SIG-M5 treated with dmso at 0.1 percent for 504 hours (cell line): ENCODE results near the gene TH.
"Not testable (repeated sequence)": the region's sequence is repeated elsewhere in the genome, so short reads cannot be mapped to it uniquely, and the experiment has no call there.

ENCODE experiments used
- DNase-seq: peaks from one replicate; lab custom pipeline; 2025; ENCODE audit not compliant: unreplicated experiment; lab: John Stamatoyannopoulos, UW

Gene TH

DNA sequence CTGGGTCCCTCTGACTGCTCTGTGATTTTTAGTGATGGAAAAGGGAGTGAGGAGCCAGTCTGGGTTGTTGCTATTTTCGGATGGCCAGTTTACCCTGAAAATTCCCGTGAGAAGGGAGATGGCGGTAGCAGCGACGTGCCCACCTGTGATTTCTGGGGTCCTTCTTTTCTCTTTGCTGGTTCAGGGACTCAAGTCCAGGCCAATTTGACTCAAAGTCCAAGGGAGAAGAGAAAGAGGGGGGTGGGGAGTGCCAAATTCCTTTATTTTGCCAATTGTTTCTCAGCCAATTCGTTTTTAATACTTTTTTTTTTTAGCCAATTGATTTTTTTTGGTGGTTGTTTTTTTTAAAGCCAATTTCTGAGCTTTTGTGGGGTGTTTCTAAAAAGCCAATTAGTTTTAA is 39.4 kb downstream of the TH start:
- no peak for DNase-seq

DNA sequence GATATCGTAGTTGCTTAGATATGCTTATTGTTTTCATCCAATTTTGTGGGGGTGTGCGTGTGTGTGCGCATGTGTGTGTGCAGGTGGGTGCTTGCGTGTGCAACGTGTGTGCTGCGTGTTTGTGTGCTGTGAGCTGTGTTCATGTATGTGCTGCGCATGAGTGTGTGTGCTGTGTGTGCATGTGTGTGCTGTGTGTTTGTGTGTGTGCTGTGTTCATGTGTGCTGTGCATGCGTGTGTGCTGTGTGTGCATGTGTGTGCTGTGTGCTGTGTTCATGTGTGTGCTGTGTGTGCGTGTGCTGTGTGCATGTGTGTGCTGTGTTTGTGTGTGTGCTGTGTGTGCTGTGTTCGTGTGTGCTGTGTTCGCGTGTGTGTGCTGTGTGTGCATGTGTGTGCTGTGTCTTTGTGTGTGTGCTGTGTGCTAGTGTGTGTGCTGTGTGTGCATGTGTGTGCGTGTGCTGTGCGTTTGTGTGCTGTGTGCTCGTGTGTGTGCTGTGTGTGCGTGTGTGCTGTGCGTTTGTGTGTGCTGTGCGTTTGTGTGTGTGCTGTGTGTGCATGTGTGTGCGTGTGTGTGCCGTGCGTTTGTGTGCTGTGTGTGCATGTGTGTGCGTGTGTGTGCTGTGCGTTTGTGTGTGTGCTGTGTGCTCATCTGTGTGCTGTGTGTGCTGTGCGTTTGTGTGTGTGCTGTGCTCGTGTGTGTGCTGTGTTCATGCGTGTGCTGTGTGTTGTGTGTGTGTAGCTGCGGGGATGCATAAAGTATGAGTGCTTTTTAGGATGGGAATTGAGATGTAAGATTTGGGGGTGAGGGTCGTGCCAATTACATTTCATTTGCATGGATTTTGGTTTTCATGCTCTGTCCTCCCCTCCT is 40.0 kb downstream of the TH start:
- no peak for DNase-seq

DNA sequence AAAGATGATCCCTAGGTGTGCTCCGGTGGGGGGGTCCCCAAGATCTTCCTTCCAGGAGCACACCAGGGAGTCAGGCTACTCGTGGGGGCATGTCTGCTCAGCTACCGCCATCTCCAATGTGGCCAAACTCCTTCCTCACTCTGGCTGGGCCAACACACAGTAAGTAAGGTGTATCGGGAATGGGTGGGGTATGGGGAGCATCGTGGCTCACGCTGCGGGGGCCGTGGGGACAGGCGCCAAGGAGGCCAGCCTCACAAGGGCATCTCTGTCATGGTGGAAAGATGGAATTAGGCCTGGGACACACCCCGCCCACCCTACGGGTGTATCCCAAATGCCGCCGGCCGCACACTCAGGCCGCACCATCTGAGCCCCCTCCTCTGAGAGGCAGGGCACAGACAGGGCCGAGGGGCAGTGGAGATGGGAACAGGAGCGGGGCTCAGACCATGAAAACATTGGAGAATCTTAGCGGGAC is 40.7 kb downstream of the TH start:
- DNase-seq = no peak

DNA sequence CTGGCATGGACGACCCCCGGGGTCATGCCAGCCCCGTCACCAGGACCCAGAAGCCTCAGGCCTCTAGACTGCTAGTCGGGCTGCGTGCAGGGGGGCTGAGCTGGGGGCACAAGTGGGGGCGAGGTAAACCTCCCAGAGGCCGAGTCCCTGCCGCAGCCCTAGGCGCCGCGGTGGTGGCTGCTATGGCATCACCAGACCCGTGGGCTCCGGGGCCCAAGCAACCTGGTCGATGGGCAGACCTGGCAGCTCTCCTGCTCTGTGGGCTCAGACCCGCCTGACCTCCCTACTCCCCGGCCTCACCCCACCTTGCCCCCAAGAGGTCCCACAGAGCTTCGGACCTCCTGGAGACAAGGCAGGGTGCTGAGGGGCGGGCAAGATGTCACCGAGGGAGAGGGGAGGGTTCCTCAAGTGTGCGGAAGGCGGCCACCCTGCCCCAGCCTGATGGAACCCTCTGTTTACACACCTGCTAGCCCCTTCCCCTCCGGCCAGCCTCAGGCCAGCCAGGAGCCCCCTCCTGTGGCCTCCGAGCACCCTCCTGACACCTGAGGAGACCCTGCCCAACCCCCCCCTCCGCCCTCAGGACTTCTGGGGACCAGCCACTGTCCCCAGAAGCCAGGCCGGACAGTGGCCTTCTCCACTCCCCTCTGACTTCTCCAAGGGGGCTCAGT is 41.8 kb downstream of the TH start:
- DNase-seq = no peak

DNA sequence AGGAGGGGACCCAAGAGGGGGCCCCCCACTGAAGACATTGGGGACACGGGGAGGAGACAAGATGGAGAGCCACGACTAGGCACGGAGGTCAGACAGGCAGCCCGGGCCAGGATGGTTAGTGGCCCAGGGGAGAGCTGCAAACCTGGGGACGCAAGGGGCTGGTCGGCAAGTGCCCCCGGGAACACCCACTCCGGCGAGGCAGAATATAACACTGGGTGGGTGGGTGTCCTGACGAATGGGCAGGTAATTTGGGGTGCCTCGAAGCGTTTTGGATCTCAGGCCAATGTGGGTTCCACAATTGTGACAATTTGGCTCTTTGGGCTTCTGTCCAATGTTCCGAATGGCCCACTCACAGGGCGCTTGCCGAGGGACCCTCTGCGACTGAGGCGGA is 42.3 kb downstream of the TH start:
- no peak for DNase-seq

DNA sequence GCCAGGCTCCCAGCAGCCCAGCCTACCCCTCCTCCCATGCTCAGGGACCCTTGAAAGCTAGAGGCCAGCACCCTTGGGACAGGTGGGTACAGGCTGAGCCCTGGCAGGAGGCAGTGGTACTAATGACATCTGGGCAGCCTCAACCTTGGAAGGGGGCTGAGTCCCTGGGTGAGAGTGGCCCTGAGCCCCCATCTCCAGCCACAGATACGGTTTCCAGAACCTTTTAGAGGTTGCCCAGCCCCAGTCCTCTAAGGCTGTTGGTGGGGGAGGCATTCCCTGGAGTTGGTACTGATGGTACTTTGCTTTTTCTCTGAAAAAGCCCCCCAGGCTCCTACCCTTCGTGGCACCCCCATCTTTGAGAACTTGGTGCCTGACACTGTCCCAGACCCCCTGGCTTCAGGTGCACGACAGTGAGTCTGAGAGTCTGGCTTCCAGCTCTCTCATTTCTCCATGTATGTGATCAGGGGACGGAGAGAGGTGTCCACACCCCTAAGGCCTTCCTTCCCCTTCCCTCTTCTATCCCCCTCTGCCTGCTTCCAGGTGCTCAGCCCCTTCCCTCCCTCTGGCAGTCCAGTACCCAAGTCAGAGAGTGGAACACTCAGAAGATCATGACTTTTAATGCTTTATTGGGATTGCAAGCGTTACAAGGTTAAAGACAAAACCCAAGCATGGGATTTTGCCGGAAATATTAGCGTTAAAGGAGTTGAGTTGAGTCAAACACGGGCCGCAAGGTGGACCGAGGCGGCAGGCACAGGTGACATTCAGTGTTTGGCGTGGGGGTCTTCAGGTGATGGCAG is 42.9 kb downstream of the TH start:
- DNase-seq = no peak

DNA sequence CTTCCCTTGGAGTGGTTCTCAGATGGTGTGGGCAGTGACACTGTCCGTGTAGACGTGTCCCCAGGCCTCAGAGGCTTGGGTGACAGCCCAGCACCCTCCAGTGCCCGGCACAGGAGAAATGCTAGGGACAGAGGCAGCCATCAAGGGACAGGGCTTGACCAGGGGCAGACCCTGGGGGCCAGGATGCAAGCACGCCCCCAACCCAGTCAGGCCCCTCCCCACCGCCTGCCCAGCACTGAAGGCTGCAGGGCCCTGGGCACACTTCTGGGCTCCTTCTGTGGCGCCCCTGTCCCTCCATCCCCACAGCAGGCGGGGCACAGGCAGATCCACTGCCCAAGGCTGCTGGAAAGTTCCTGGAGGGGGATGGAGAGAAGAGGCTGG is 43.5 kb downstream of the TH start:
- no peak for DNase-seq

DNA sequence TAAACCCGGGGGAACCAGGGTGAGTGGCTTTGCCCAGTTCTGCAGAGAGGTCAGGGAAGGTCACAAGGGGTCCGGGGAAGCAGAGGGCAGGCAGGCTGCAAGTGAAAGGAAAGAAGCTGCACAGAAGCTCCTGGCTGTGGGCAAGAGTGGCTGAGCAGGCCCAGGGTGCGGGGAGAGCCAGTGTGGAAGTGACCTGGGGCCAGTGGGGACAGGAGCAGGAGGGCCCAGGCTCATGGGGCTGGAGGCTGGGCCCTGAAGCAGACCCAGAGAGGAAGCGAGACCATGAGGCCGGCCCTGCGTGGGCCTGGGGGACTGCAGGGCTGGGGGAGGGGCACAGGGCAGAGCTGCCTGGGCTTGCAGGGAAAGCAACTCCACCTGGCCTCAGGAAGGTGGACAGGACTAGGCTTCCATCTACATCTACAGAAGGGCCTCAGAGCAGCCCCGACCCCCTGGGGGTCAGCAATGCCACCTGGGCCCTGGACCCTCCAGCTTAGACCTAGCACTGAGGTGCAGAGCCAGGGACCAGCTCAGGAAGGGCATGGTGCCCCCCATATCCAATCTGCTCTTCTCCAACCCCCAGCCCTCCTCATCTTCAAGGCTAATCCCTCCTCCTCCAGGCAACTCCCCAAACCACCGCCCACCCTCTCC is 44.0 kb downstream of the TH start:
- no peak for DNase-seq

DNA sequence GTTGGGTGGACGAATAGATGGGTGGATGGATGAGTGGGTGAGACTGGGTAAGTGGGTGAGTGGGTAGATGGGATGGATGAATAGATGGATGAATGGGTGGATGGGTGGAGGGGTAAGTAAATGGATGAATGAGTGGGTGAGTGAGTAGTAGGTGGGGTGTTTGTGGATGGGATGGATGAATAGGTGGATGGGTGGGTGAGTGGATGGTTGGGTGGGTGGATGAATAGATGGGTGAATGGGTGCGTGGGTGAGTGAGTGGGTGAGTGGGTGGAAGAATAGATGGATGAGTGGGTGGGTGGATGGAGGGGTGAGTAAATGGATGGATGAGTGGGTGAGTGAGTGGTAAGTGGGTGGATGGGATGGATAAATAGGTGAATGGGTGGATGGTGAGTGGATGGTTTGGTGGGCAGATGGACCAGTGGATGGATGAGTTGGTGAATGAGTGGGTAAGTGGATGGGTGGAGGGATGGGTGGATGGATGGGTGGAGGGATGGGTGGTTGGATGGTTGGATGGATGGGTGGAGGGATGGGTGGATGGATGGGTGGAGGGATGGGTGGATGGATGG is 45.0 kb downstream of the TH start:
- no peak for DNase-seq

DNA sequence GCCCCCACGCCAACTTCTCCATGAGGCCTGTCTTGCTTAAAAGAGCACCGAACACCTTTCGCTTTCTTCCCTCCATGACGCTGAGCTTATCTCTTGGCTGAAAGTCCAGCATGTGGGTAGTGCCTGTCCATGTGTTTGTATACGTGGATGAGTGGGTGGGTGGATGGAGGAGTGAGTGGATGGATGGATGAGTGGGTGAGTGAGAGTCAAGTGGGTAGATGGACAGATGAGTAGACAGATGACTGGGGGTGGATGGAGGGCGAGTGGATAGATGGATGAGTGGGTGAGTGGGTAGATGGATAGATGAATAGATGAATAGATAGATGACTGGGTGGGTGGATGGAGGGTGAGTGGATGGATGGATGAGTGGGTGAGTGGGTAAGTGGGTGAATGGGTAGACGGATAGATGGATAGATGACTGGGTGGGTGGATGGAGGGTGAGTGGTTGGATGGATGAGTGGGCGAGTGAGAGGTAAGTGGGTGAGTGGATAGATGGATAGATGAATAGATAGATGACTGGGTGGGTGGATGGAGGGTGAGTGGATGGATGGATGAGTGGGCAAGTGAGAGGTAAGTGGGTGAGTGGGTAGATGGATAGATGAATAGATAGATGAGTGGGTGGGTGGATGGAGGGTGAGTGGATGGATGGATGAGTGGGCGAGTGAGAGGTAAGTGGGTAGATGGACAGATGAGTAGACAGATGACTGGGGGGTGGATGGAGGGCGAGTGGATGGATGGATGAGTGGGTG is 46.7 kb downstream of the TH start:
- DNase-seq = not testable (repeated sequence)

DNA sequence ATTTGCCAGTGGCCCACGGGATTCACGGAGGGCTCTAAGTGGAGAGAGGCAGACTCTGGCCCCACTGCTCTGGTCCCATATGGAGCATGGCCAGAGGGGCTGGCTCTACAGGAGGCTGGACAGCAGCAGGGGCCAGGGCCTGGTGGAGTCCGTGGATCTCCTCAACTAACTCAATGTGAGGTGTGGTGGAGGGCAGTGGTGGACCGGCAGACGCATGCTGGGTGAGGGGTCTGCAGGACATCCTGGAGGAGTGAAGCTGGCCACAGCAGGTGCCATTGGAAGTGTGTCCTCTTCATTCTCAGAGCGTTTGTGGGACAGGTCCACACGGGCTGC is 48.0 kb downstream of the TH start:
- no peak for DNase-seq

DNA sequence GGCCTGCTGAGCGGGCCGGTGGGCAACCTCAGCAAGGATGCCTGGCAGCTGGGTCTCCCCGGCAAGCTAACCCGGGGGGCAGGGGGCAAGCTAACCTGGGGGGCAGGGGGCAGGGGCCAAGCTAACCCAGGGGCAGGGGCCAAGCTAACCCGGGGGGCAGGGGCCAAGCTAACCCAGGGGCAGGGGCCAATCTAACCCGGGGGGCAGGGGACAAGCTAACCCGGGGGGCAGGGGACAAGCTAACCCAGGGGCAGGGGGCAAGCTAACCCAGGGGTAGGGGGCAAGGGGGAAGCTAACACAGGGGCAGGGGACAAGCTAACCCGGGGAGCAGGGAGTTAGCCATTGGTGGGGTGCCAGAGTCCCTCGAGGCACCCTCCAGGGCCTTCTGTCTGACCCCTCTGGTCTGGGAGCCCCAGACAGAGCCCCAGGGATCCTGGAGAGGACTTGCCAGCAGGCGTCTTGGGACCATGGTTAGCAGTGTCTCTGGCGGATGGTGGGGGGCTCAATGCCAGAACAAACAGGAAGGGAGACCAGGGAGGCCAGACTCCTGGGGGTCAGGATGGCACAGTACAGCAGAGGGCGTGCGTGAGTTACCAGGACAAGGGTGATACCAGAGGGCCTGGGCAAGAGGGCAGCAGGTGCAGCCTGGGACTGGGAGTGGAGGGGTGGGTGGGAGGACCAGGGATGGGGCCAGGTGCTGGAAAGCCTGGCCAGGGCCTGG is 48.5 kb downstream of the TH start:
- no peak for DNase-seq

DNA sequence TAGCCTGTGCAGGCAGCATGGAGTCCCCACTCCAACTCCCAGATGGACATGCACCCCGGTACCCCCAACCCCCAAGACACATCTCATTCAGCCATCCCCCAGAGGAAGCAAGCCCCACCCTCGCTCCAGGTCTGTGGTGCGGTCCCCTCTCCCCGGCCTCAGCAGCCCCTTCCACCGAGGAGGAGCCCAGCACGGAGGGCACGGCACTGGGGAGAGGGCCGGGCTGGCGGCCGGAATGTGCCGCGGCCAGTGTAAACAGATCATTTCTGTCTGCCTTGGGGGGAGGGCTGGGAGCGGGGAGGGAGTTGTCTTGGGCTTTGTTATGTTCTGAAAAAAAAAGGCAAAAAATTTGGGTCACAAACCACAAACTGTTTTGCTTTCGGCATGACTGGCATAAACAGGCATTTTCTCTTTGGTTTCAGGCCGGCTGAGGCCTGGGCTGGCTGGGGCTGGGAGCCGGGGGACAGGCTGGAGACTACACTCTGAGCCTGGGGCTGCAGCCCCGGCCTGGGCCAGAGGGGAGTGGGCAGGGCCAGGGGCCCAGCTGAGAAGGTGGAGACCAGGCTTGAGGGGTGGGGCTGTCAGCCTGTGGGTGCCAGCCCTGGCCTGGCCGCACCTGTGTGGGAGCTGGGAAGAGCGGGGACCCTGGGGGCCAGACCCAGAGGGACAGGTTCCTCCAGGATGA is 49.3 kb downstream of the TH start:
- DNase-seq = no peak

DNA sequence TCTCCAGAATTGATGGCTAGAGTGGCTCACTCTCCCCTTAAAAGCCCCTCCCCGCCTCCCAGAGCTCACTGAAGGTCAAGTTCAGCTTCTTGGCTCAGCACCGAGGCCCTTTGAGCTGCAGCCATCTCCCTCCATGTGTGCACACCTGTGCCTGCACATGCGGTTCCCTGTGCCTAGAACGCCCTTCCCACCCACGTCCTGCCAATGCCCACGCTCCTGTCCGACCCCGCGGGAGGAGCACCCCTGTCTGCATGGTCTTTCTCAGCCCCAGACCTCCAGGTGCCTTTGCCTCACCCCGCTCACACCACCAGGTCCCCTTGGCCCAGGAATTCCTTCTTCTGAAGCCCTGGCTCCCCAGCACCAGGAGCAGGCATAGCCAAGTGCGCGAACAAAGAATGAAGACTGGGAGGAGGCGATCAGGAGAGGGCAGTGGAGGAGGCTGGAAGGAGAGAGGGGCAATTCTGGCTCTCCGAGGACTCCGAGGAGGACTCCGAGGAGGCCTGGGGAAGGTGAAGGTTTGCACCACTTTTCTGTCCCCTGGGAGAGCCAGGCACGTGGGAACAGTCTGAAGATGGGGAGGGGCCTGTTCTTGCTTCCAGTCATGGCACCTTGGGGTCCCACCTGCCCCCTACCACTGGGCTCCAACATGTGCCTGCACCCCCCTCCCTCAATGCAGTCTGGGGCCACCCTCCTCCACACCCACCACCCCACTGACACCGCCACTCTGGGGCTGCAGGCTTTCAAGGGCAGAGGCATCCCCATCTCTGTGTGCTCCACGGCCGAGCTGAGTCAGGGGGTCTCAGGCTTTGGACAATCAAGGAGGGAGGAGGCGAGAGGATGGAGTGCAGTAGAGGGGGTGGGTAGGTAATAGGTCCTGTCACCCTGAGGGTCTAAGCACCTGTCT is 50.1 kb downstream of the TH start:
- DNase-seq = no peak

DNA sequence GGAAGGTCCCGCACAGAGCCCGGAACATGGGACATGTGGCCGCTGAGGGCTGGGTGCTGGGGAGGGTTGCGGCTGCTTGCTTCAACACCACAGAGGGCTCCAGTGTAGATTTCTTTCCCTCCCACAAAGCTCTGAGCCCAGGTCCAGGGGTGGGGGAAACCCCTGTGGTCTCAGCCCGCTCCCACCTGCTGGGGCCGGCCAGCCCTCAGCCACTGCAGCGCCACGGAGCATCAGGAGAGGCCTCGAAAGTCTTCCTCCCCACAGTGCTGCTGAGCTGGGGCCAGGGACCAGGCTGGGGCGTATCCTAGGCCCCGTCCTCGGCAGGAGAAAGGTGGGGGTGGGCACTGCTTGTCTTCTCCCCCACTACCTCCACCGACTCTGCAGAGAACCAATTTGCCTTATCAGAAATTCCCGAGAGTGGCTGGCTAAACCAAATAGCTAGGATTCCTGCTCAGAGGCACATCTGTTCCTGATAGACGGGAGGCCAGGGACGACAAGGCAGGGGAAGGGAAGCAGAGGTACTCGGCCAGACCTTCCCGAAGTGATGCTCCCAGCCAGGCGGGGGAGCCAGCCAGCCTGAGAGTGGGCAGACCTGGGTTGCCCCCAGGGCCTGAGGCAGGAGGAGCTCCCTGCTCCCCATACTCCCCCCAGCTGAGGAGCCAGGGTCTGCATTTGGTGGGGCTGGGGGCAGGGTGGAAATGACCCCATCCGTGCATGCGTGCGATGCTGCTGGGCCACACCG is 51.1 kb downstream of the TH start:
- DNase-seq = no peak

DNA sequence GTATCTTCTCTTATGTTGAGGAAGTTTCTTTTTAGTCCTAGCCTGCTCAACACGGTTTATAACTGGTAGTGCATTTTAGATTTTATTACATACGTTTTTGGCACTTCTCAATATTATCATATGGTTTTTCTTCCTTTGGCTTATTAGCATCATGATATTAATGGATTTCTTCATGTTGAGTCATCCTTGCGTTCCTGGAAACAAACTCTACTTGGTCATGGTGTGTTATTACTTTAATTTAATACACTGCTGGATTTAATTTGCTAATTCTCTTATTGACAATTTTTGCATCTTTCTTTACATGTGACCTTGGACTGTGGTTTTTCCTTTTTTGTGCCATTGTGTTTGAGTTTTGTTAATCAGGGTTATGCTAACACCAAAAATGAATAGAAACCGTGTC is 52.9 kb downstream of the TH start:
- DNase-seq = no peak

DNA sequence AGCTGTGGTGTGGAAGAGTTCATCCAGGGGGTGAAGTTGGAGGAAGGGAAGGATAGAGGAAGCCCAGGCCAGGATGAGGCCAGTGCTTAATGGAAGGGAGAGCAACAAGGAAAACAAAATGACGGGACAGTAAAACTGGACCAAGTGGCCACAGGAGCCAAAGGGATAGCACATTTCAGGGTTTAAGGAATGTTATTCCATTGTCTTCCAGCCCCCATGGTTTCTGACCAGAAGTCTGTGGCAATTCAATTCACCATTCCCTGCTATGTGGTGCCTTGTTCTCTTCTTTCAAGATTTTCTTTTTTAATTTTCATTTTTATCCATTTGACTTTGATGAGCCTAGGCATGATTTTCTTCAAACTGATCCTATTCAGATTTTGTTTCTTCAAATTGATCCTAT is 54.9 kb downstream of the TH start:
- DNase-seq = no peak
